GM10248 (cell line): ENCODE data around the gene VCL.
"Not testable (repeated sequence)": the region's sequence is repeated elsewhere in the genome, so short reads cannot be mapped to it uniquely, and the experiment has no call there.

Experiments used
- CTCF ChIA-PET: fragments of 300-600 bp; sonication (Branson Sonifier 250); formaldehyde crosslinking; extraction: SDS; loops from one replicate; lab custom pipeline; 2021; ENCODE audit warnings: antibody characterized with exemption; lab: Yijun Ruan, JAX
- POLR2A ChIA-PET: fragments of 350-650 bp; sonication (Branson Sonifier 250); formaldehyde crosslinking; extraction: SDS; loops from one replicate; lab custom pipeline; 2020; ENCODE audit warnings: antibody characterized with exemption; lab: Yijun Ruan, JAX
- DNase-seq: peaks from one replicate; pipeline ENCODE4 v3.0.0; 2012; ENCODE audit errors: extremely low spot score
- CTCF ChIP-seq: IDR thresholded peaks from 2 replicates; pipeline ENCODE4 v1.5.1; 2012; ENCODE audit warnings: mild to moderate bottlenecking, low read depth; ENCODE audit errors: extremely low read depth, missing control alignments, control extremely low read depth

Gene VCL

DNA sequence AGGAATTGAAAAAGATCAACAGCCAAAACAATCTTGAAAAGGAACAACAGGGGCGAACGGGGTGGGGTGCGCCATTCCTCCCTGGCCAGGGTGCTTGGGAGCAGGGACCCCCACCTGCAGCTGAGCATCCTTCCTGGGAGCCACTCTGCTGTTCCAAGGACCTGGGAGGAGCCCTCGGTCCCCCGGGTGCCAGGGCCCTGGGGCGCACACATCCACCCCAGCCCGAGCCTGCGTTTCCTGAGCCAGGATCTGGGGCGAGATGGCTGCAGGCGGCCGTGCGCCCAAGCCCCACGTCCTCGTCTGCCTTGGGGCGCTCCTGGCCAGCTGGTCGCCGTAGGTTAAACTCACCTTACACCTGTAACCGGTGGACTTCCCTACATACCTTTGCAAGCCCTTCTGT lies 142.1 kb downstream of the VCL start:
- no peak for DNase-seq
- ChIA-PET POLR2A (interaction anchor here (0.7 kb wide), 1 partner anchor 47 kb away, joined by 4 read pairs; no protein-coding TSS in a partner anchor), CTCF (no interaction called here)
- no peak for TF ChIP-seq CTCF

DNA sequence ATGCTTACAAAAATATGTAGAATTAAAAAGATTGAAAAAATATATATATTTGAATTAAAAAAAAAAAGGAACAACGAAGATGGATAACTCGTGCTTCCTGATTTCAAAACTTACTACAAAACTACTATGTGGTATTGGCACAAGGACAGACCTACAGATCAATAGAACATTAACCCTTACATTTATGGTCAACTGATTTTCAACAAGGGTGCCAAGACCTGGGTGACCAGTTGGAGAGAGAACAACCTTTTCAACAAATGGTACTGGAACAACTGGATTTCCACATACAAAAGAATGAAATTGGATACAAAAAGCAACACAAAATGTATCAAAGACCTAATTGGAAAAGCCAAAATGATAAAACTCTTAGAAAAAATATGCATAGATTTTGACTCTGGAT lies 142.6 kb downstream of the VCL start:
- POLR2A ChIA-PET, result no interaction called here
- CTCF ChIA-PET, result no interaction called here

GRCh38 chr10:74145133-74145532 lies 147.2 kb downstream of the VCL start:
- no peak for TF ChIP-seq CTCF
- CTCF ChIA-PET, result interaction anchor here (0.8 to 1.8 kb wide), 4 partner anchors 8 to 22 kb away, joined by 3 to 4 read pairs (median 3); no protein-coding TSS in a partner anchor
- POLR2A ChIA-PET, result interaction anchor here (0.7 kb wide), 1 partner anchor 29 kb away, joined by 3 read pairs; no protein-coding TSS in a partner anchor
- no peak for DNase-seq

More for the DNA sequence above, 142.6 kb downstream of the VCL start:
- no peak for DNase-seq
- no peak for TF ChIP-seq CTCF

DNA sequence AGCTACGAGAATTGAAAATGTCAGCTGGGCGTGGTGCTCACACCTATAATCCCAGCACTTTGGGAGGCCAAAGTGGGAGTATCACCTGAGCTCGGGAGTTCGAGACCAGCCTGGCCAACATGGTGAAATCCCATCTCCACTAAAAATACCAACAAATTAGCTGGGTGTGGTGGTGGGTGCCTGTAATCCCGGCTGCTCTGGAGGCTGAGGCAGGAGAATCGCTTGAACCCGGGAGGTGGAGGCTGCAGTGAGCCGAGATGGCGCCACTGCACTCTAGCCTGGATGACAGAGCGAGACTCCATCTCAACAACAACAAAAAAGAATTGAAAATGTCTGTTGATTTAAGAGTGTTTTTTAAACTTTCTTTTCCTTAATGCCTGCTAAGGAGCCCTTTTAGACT lies 149.1 kb downstream of the VCL start:
- not testable (repeated sequence) for DNase-seq
- ChIA-PET POLR2A (interaction anchor here (0.6 kb wide), 1 partner anchor 1073 kb away, joined by 3 read pairs; no protein-coding TSS in a partner anchor), CTCF (interaction anchor here (0.8 to 1.6 kb wide), 3 partner anchors 9 to 178 kb away, joined by 3 to 4 read pairs (median 3); no protein-coding TSS in a partner anchor)

- peak; percentile 88 for DNase-seq
- ChIA-PET CTCF (interaction anchor here (1.0 to 2.7 kb wide), 9 partner anchors 12 to 210 kb away, joined by 3 to 11 read pairs (median 4); no protein-coding TSS in a partner anchor), POLR2A (interaction anchor here (0.5 to 1.4 kb wide), 3 partner anchors 17 to 519 kb away, joined by 3 to 5 read pairs (median 4); no protein-coding TSS in a partner anchor)
- TF ChIP-seq CTCF, result no peak
Observed at GRCh38 chr10:74150204-74150989, 152.5 kb downstream of the VCL start, which contains the start of gene AP3M1. TSS of gene AP3M1 (minus strand) at chr10:74150828. CDS start at chr10:74138379, 12,449 bp downstream.

- peak; percentile 99 for DNase-seq
- POLR2A ChIA-PET, result interaction anchor here (0.5 to 1.4 kb wide), 3 partner anchors 16 to 29 kb away, joined by 3 to 7 read pairs (median 4); no protein-coding TSS in a partner anchor
- peak; percentile 38 for TF ChIP-seq CTCF
- CTCF ChIA-PET, result interaction anchor here (0.6 to 2.7 kb wide), 8 partner anchors 11 to 84 kb away, joined by 3 to 11 read pairs (median 4); no protein-coding TSS in a partner anchor
Observed at GRCh38 chr10:74150990-74151878, 153.3 kb downstream of the VCL start, which contains the start of gene ADK. TSS of gene ADK (plus strand) at chr10:74151221. CDS start at chr10:74151279, 58 bp downstream.
